ENCODE measurements around the gene FRG2.

- TF ChIP-seq CTCF (IDR thresholded peaks at IDR 0.05; ENCODE audit: extremely low read depth in 1 of 2, insufficient read depth in 1 of 2, low read depth in 1 of 2, low read length in 2 of 2) (no peak), POLR2AphosphoS5 (IDR thresholded peaks at IDR 0.05; ENCODE audit: insufficient read depth, low read depth, low read length) (no peak), MAX (IDR thresholded peaks at IDR 0.05; ENCODE audit: insufficient read depth, insufficient read length) (no peak), EZH2 (IDR thresholded peaks at IDR 0.05; ENCODE audit: borderline replicate concordance, low read depth, low read length, severe bottlenecking) (no peak), POLR2A (IDR thresholded peaks at IDR 0.05; ENCODE audit: low read depth, low read length) (no peak), FOS (IDR thresholded peaks at IDR 0.05; ENCODE audit: borderline replicate concordance, insufficient read depth, low read length) (no peak)
Observed at GRCh38 chr4:189981970-189982369, 45.1 kb downstream of the FRG2 start.
